ENCODE measurements around the gene ENDOG. TPM values are rescaled to one million over a fixed set of nuclear protein-coding genes. Genes with fewer than 3 reads are reported as not detected.
A peak's percentile ranks its signal among the peaks of the same experiment; 100 is the strongest.
"Not testable (repeated sequence)": the region's sequence is repeated elsewhere in the genome, so short reads cannot be mapped to it uniquely, and the experiment has no call there.

ENDOG gene
- total RNA-seq, 1 donor from 2014 or later = 28.2 TPM

- Histone ChIP-seq H3K9me3 (no peaks in the 10 kb centered on the region), H3K4me3 (no peak overlapping the region), H3K27me3 (no peaks in the 10 kb centered on the region), H3K4me1 (peaks cover 5% of the 10 kb centered on the region), H3K36me3 (peaks cover 0 to 8% of the 10 kb centered on the region in 2 donors), H3K27ac (no peak overlapping the region)
- TF ChIP-seq POLR2AphosphoS5 (IDR thresholded peaks at IDR 0.05; ENCODE audit: insufficient read depth in 1 of 2, low read depth in 1 of 2) (no peak), CTCF (IDR thresholded peaks at IDR 0.05) (no peak), POLR2A (IDR thresholded peaks at IDR 0.05) (no peak)
- intact Hi-C loops (cut with DNase I) = no loop called here
- no peak for DNase-seq (ENCODE audit: extremely low spot score in 2 of 2)
Measured at GRCh38 chr9:128846680-128847030, 28.4 kb downstream of the ENDOG start.

GRCh38 chr9:128847803-128848202 lies 29.5 kb downstream of the ENDOG start:
- intact Hi-C loops (cut with DNase I) = no loop called here
- no peak for TF ChIP-seq CTCF (IDR thresholded peaks at IDR 0.05)
- TF ChIP-seq POLR2AphosphoS5 (IDR thresholded peaks at IDR 0.05; ENCODE audit: insufficient read depth in 1 of 2, low read depth in 1 of 2) = no peak
- no peak for TF ChIP-seq POLR2A (IDR thresholded peaks at IDR 0.05)
- DNase-seq (ENCODE audit: extremely low spot score in 2 of 2) = no peak
- Histone ChIP-seq H3K9me3 (no peaks in the 10 kb centered on the region), H3K4me1 (peaks cover 5% of the 10 kb centered on the region), H3K27me3 (no peaks in the 10 kb centered on the region), H3K4me3 (no peak overlapping the region), H3K36me3 (no peaks in the 10 kb centered on the region), H3K27ac (no peak overlapping the region)

- DNase-seq (ENCODE audit: extremely low spot score in 2 of 2); H3K27ac ChIP-seq; H3K4me1 ChIP-seq; H3K27me3 ChIP-seq; intact Hi-C loops (cut with DNase I); H3K9me3 ChIP-seq; H3K4me3 ChIP-seq; H3K36me3 ChIP-seq: not testable (repeated sequence)
Measured at GRCh38 chr9:128851024-128851423, 32.7 kb downstream of the ENDOG start.

- H3K4me1 ChIP-seq; H3K27ac ChIP-seq; H3K36me3 ChIP-seq; H3K4me3 ChIP-seq; H3K27me3 ChIP-seq; intact Hi-C loops (cut with DNase I); DNase-seq (ENCODE audit: extremely low spot score in 2 of 2); H3K9me3 ChIP-seq: not testable (repeated sequence)
- TF ChIP-seq POLR2AphosphoS5 (IDR thresholded peaks at IDR 0.05; ENCODE audit: insufficient read depth in 1 of 2, low read depth in 1 of 2) (peak in 1 of 2 donors; percentile 16), CTCF (IDR thresholded peaks at IDR 0.05) (peak in 2 of 3 experiments; percentile 43 to 54)
Measured at GRCh38 chr9:128851779-128852600, 33.7 kb downstream of the ENDOG start.

GRCh38 chr9:128852646-128853045 lies 34.3 kb downstream of the ENDOG start:
- DNase-seq (ENCODE audit: extremely low spot score in 2 of 2); H3K27me3 ChIP-seq; H3K36me3 ChIP-seq; H3K4me3 ChIP-seq; H3K9me3 ChIP-seq; H3K27ac ChIP-seq; intact Hi-C loops (cut with DNase I); H3K4me1 ChIP-seq: not testable (repeated sequence)

GRCh38 chr9:128854454-128854853 lies 36.2 kb downstream of the ENDOG start:
- H3K36me3 ChIP-seq; H3K4me3 ChIP-seq; H3K27me3 ChIP-seq; H3K27ac ChIP-seq; H3K4me1 ChIP-seq; H3K9me3 ChIP-seq; intact Hi-C loops (cut with DNase I); DNase-seq (ENCODE audit: extremely low spot score in 2 of 2): not testable (repeated sequence)

- H3K4me1 ChIP-seq = peaks cover 25% of the 10 kb centered on the region
Measured at GRCh38 chr9:128858476-128858875, 40.2 kb downstream of the ENDOG start.

More at GRCh38 chr9:128858476-128858875, 40.2 kb downstream of the ENDOG start:
- H3K27ac ChIP-seq; H3K36me3 ChIP-seq; DNase-seq (ENCODE audit: extremely low spot score in 2 of 2); intact Hi-C loops (cut with DNase I); H3K27me3 ChIP-seq; H3K4me3 ChIP-seq; H3K9me3 ChIP-seq: not testable (repeated sequence)
